Measurements from ENCODE around the gene DPM2.
A peak's percentile ranks its signal among the peaks of the same experiment; 100 is the strongest.

DPM2 gene

GRCh38 chr9:127899128-127899943 is 38.3 kb downstream of the DPM2 start, which contains the start of gene ST6GALNAC6:
TSS of gene ST6GALNAC6 (minus strand) at chr9:127899603. CDS start at chr9:127897981, 1,622 bp downstream.
- peak in 1 of 2 donors; percentile 50 for DNase-seq (ENCODE audit: low read depth in 2 of 2)

DNA sequence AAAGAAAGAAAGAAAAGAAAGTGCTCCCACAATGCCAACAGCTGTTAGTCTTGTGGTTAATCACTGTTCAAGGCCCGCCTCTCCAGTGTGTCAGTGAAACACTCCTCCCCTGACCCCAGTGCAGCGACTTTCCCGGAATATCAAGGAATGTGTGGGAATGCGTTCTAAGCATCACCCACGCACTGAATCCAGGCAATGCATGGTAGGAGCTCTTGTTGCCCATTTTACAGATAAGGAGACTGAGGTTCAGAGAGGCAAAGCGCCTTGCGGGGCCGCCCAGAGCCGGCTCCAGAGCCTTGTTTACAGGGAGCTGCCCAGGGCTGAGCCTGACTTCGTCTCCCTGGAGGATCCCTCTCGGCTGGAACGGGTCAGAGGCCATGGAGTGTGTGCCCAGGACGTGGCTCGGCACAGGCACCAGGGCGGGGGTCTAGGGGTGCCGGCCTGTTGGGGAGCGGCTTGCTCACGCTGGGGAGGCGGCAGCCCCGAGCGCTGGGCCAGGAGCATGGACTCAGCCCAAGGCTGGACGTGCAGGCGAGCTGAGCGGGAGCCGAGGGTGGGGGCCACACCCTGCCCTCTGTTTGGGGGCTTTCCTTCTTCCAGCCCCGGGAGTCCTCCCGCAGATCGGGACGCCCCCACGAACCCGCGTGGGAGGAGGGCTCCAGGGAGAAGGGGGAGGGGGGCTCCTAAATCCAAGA is 39.1 kb downstream of the DPM2 start:
- no peak for DNase-seq (ENCODE audit: low read depth in 2 of 2)

DNA sequence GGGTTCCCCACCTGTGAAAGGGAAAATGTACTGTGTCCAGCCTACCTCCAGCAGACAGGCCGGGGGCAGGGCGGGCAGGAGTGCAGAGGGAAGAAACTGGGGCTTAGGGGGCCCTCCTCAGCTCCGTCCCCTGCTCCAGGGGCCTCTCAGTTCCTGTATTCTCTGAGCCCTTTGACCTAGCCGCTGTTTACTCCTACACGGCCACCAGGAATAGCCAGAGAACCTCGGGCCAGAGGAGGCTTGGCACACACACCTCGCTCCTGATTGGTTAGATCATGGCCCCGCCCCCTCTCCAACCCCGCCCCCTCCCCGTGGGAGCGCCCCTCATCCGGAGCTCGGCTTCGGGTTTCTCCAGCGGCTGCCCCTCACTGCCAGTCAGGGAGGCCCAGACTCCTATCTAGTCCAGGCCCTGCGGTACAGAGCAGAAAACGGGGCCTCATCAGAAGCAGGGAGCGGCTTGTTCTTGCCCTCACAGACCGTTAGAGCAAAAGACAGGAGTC is 40.4 kb downstream of the DPM2 start:
- DNase-seq (ENCODE audit: low read depth in 2 of 2): no peak

- no peak for DNase-seq (ENCODE audit: low read depth in 2 of 2)
These were observed 41.1 kb downstream of the DPM2 start for GRCh38 chr9:127896395-127897192.

DNA sequence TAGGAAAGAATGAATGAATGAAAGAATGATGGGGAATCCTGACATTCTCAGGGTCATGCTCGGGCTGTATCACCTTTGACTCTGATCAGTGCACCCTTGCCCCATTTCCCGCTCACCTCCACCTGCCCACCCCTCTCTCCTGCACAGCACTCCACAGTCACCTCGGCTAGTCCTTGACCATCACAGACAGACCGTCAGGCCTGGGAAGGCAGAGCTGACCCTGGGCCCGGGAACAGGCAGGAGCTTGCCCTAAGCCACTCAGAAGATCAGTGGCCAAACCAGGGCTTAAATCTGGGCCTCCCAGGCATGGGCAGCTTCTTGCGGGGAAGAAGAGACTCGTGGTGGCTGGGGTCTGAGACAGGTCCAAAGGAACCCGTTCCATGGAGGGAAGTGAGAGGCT is 41.8 kb downstream of the DPM2 start:
- no peak for DNase-seq (ENCODE audit: low read depth in 2 of 2)

DNA sequence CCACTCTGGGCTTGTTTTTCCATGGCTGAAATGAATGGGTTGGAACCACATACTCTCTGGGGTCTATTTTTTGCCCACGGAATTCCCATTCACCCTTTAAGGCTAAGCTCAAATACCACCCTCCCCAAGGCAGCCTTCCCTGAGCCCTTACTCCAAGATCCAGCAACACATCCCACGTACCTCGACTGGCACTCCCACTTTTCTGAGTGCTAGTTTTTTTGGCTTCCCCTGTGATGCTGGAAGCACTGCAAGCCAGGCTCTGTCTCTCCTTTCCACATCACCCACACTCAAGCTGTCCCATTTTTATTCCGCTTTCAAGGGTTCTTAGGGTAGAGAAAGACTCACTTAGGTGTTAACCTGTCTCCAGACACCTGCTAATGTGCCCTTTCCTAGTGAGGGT is 44.3 kb downstream of the DPM2 start:
- no peak for DNase-seq (ENCODE audit: low read depth in 2 of 2)

DNA sequence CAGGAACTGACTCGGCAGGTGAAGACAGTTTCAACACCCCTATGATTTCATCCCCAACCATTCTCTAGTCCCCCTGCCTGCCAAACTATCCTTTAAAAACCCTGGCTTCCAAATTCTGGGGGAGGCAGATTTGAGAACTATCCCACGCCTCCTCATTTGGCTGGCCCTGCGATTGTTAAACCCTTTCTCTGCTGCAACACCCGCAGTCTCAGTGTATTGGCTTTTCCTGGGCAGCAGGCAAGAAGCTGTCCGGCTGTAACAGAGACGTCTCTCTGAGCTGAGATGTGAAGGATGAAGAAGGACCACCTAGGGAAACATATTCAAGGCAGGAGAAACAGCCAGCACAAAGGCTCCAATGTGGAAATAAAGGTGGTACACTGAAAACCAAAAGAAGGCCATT is 44.8 kb downstream of the DPM2 start:
- no peak for DNase-seq (ENCODE audit: low read depth in 2 of 2)

GRCh38 chr9:127890053-127890452 is 47.6 kb downstream of the DPM2 start:
- DNase-seq (ENCODE audit: low read depth in 2 of 2): no peak

GRCh38 chr9:127887792-127888191 is 49.9 kb downstream of the DPM2 start:
- no peak for DNase-seq (ENCODE audit: low read depth in 2 of 2)

GRCh38 chr9:127886401-127886972 is 51.2 kb downstream of the DPM2 start:
- DNase-seq (ENCODE audit: low read depth in 2 of 2): no peak

GRCh38 chr9:127885508-127886281 is 52.0 kb downstream of the DPM2 start:
- DNase-seq (ENCODE audit: low read depth in 2 of 2): no peak

Measured in stimulated activated CD8-positive, alpha-beta memory T cell treated with anti-CD3 and anti-CD28 coated beads, Interleukin-2, amount 100 ng/mL, for 1 hour (primary cell).